HFFc6 (cell line): ENCODE measurements around the gene DELE1. TPM values are rescaled to one million over a fixed set of nuclear protein-coding genes. Genes with fewer than 3 reads are reported as not detected.

Source experiments
- DNase-seq: peaks from one replicate; pipeline ENCODE4 v3.0.0-alpha.2; 2018
- H3K27ac Mint-ChIP-seq: 2 replicates; pipeline ENCODE4 v1.8.0; 2020; ENCODE audit warnings: mild to moderate bottlenecking, mixed read lengths
- H3K27me3 Mint-ChIP-seq: 2 replicates; pipeline ENCODE4 v1.8.0; 2021; ENCODE audit warnings: mild to moderate bottlenecking, moderate library complexity, mixed read lengths; ENCODE audit not compliant: insufficient read depth
- H3K36me3 Mint-ChIP-seq: 2 replicates; pipeline ENCODE4 v1.8.0; 2021; ENCODE audit warnings: low read depth, mixed read lengths
- H3K4me1 Mint-ChIP-seq: 2 replicates; pipeline ENCODE4 v1.8.0; 2020; ENCODE audit warnings: low read depth, mixed read lengths
- H3K4me3 Mint-ChIP-seq: 2 replicates; pipeline ENCODE4 v1.8.0; 2020; ENCODE audit warnings: mild to moderate bottlenecking, moderate library complexity, mixed read lengths
- H3K9me3 Mint-ChIP-seq: 2 replicates; pipeline ENCODE4 v1.8.0; 2020; ENCODE audit warnings: mild to moderate bottlenecking, mixed read lengths
- total RNA-seq, 6 experiments: library from RNA; stranded (reverse); fragmentation: NEBNext Ultra II Directional; extraction: Animal tissue kit (Norgen Biotek cat#: 25700); gene quantifications; 2 replicates in 1 of 6; 3 replicates in 5 of 6; pipeline ENCODE4 v1.2.3, GENCODE V29; 2021
- TF ChIP-seq, protein P1 (sequence below): fragments of 200-600 bp; sonication (generic); IDR thresholded peaks from 2 replicates; pipeline ENCODE4 v1.5.0; 2021; ENCODE audit warnings: antibody characterized with exemption, mild to moderate bottlenecking

DELE1 gene
- total RNA-seq, 6 experiments from 2014 or later = 44.4 to 54.2 (median 46.7) TPM

DNA sequence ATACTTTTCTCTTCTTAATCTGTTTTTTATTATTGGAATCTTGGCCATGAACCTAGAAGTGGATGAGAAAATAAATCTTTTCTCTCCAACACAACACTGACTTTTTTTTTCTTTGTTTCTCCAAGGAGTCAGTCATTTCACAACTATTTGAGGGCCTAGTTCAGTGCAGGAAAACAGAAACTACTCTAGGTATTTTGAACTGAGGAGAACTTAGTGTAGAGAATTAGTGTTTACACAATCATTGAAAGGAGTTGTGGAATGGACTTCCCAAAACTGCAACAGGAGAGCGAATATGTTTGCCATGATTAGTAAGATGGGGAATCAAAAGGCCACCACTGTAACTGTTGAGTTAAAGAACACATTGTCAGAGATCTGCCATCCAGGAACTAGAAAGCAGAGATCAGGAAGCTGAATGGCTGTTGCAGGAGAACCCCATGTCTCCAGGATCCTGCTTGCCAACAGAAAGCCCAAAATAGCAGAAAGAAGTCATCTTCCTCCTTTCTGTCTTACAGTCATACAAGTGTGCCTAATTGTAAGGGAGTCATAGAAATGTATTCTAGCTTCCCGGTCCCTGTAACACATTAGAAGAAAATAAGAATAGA, 25.1 kb upstream of the DELE1 start:
- no peak for DNase-seq
- Mint-ChIP-seq H3K36me3 (no peaks in the 10 kb centered on the region), H3K9me3 (no peaks in the 10 kb centered on the region), H3K4me3 (no peak overlapping the region), H3K27me3 (peaks cover 41% of the 10 kb centered on the region), H3K4me1 (no peaks in the 10 kb centered on the region), H3K27ac (no peak overlapping the region)
- TF ChIP-seq, protein P1, sequence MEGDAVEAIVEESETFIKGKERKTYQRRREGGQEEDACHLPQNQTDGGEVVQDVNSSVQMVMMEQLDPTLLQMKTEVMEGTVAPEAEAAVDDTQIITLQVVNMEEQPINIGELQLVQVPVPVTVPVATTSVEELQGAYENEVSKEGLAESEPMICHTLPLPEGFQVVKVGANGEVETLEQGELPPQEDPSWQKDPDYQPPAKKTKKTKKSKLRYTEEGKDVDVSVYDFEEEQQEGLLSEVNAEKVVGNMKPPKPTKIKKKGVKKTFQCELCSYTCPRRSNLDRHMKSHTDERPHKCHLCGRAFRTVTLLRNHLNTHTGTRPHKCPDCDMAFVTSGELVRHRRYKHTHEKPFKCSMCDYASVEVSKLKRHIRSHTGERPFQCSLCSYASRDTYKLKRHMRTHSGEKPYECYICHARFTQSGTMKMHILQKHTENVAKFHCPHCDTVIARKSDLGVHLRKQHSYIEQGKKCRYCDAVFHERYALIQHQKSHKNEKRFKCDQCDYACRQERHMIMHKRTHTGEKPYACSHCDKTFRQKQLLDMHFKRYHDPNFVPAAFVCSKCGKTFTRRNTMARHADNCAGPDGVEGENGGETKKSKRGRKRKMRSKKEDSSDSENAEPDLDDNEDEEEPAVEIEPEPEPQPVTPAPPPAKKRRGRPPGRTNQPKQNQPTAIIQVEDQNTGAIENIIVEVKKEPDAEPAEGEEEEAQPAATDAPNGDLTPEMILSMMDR = no peak

DNA sequence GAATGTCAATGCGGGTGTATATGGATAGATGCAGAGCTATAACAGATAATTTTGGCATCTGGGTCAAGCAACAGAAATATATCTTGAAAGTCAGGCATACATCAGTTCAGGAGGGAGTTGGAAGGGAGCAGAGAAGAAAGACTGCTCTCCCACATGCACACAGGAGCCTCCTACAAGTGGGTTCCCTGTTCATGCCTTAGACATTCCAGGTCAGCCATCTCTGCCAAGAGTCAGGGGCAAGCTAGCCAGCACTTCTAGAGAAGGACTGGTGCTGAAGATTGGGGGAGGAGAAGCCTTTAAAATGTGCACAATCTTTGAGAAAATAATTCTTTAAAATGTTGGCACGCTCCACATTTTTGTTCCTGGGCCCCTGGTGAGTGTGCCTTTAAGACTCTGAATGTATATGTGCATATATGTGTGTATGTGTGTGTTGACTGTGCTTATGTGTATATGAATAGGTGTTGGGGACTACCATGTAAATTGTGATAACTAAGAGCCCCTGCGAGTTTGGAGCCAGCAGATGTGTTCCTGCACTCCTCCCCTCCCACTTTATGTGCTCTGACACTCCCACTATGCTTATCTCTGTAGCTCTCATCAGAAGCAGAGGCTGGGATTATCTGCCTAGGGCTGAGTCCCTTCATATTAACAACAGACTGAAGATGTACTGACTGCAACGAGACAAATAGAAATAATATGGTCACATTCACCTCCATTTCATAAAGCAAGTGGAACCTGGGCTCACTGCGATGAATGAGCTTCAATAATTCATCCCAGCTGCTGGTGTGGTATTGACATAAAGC, 21.5 kb upstream of the DELE1 start:
- Mint-ChIP-seq H3K4me3 (no peak overlapping the region), H3K27ac (no peak overlapping the region), H3K4me1 (no peaks in the 10 kb centered on the region), H3K27me3 (peaks cover 49% of the 10 kb centered on the region), H3K36me3 (peaks cover 4% of the 10 kb centered on the region; the same call in 1 of the 2 replicates), H3K9me3 (no peaks in the 10 kb centered on the region)
- DNase-seq = no peak
- TF ChIP-seq, protein P1 = no peak

DNA sequence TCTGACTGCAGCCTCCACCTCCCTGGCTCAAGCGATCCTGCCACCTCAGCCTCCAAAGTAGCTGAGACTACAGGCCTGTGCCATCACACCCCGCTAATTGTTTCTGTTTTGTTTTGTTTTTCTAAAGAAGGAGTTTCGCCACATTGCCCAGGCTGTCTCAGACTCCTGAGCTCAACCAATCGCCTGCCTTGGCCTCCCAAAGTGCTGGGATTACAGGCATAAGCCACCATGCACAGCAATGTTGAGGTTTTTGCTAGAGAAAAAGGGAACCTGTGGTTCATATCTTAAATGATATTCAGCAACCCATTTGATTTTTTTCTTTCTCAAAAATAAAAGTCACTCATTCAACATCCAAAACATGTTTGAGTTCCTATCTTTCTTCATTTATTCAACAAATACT, 20.4 kb upstream of the DELE1 start:
- Mint-ChIP-seq H3K9me3 (no peaks in the 10 kb centered on the region), H3K4me3 (no peak overlapping the region), H3K4me1 (peaks cover 2% of the 10 kb centered on the region), H3K27me3 (peaks cover 42% of the 10 kb centered on the region), H3K27ac (no peak overlapping the region), H3K36me3 (peaks cover 4% of the 10 kb centered on the region; the same call in 1 of the 2 replicates)
- TF ChIP-seq, protein P1 = no peak
- no peak for DNase-seq

DNA sequence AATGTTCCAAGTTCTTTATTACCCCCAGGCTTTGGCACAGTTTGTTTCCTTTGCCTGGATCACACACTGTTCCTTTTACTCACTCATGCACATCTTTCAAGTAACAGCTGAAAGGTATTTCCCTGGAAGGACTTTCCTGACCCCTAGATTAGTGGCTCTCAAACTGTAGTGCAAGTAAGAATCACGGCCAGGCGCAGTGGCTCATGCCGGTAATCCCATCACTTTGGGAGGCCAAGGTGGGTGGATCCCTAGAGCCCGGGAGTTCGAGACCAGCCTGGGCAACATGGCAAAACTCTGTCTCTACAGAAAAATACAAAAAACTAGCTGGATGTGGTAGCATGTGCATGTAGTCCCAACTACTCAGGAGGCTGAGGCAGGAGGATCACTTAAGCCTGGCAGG, 19.1 kb upstream of the DELE1 start:
- H3K9me3 Mint-ChIP-seq = no peaks in the 10 kb centered on the region
- H3K36me3 Mint-ChIP-seq = peaks cover 4% of the 10 kb centered on the region; the same call in 1 of the 2 replicates
- peaks cover 30% of the 10 kb centered on the region for H3K27me3 Mint-ChIP-seq
- H3K4me3 Mint-ChIP-seq = no peak overlapping the region
- TF ChIP-seq, protein P1 = no peak
- DNase-seq = no peak
- H3K4me1 Mint-ChIP-seq = peaks cover 14% of the 10 kb centered on the region
- H3K27ac Mint-ChIP-seq = no peak overlapping the region

DNA sequence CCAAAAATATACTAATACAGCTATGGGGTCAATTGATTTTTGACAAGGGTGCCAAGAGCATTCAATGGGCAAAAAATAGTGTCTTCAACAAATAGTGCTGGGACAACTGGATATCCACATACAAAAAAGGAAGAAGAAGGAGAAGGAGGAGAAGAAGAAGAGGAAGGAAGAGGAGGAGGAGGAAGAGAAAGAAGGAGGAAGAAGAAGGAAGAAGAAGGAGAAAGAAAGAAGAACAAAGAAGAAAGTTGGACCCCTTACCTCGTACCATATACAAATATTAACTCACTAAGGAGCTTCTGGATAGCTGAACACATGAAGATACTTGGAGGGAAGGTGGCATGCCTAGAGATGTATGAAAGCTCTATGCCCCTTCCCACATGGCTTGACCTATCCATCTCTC, 17.2 kb upstream of the DELE1 start:
- Mint-ChIP-seq H3K27ac (no peak overlapping the region), H3K9me3 (no peaks in the 10 kb centered on the region), H3K4me1 (peaks cover 26% of the 10 kb centered on the region)

More for the DNA sequence above, 17.2 kb upstream of the DELE1 start:
- H3K36me3 Mint-ChIP-seq = peaks cover 4% of the 10 kb centered on the region; the same call in 1 of the 2 replicates
- H3K27me3 Mint-ChIP-seq = peaks cover 28% of the 10 kb centered on the region
- H3K4me3 Mint-ChIP-seq = no peak overlapping the region
- no peak for DNase-seq
- TF ChIP-seq, protein P1 = no peak
